H1 (cell line): ENCODE data around the gene PITPNM1. TPM values are rescaled to one million over a fixed set of nuclear protein-coding genes. Genes with fewer than 3 reads are reported as not detected.

Experiments used
- CHD7 ChIP-seq: fragments of 300-600 bp; sonication (generic); IDR thresholded peaks from 2 replicates; pipeline ENCODE4 v1.7.1; 2012; ENCODE audit warnings: low read length, moderate library complexity, mild to moderate bottlenecking, inconsistent platforms; ENCODE audit not compliant: insufficient replicate concordance
- polyA plus RNA-seq, 7 experiments: library from polyadenylated mRNA; depleted of rRNA in 3 of 7; stranded (reverse) in 5 of 7; unstranded in 2 of 7; fragments of >200 nt in 5 of 7; fragments of 200-250 nt in 2 of 7; gene quantifications; 1 replicate in 5 of 7; 2 replicates in 1 of 7; 4 replicates in 1 of 7; pipeline versions ENCODE4 v1.2.1 to v1.2.3, GENCODE V29; 2011 to 2013; ENCODE audit warnings: missing spikeins in 2 of 7, mixed read lengths in 2 of 7
- total RNA-seq: library from RNA; stranded (reverse); fragmentation: NEBNext Ultra II Directional; extraction: Animal tissue kit (Norgen Biotek cat#: 25700); gene quantifications from 2 replicates; pipeline ENCODE4 v1.2.1, GENCODE V29; 2021

The PITPNM1 gene
- total and polyA plus RNA-seq, 2 of the 8 experiments (the other 6 are each of a cell fraction or from before 2014, with no cell fraction given) = 27.2 to 52.7 TPM

- no peak for TF ChIP-seq CHD7
- TF ChIP-seq, all 59 proteins: peak for 0
Observed at GRCh38 chr11:67493548-67494370, 11.4 kb downstream of the PITPNM1 start (continued).
